Left renal cortex interstitium (tissue), 4 donors: ENCODE data around the gene PSMC1. TPM values are rescaled to one million over a fixed set of nuclear protein-coding genes. Genes with fewer than 3 reads are reported as not detected.

Experiments
- DNase-seq, 4 donors: peaks; one replicate each; pipeline ENCODE4 v3.0.0-alpha.2; 2013; ENCODE audit warnings: low read depth in 4 of 4, low spot score in 2 of 4, missing footprints in 1 of 4
- polyA plus RNA-seq, 4 donors: library from polyadenylated mRNA; unstranded; fragments of 120-200 nt; gene quantifications; one replicate each; pipeline ENCODE4 v1.2.1, GENCODE V29; 2013; ENCODE audit not compliant: insufficient read length in 4 of 4

Gene PSMC1
- polyA plus RNA-seq, 4 donors = 105 to 158 (median 126) TPM

GRCh38 chr14:90275820-90276219, 19.5 kb downstream of the PSMC1 start:
- no peak for DNase-seq

- no peak for DNase-seq
Observed at GRCh38 chr14:90276646-90277367, 20.5 kb downstream of the PSMC1 start.

- no peak for DNase-seq
Observed at GRCh38 chr14:90277581-90278198, 21.3 kb downstream of the PSMC1 start.

GRCh38 chr14:90278199-90279175, 22.1 kb downstream of the PSMC1 start:
- DNase-seq = no peak

- DNase-seq = no peak
Observed at GRCh38 chr14:90280096-90280495, 23.7 kb downstream of the PSMC1 start.

GRCh38 chr14:90281261-90281660, 24.9 kb downstream of the PSMC1 start:
- DNase-seq = no peak

GRCh38 chr14:90281756-90282155, 25.4 kb downstream of the PSMC1 start:
- no peak for DNase-seq

- no peak for DNase-seq
Observed at GRCh38 chr14:90287791-90288190, 31.4 kb downstream of the PSMC1 start.

- no peak for DNase-seq
Observed at GRCh38 chr14:90288651-90289355, 32.5 kb downstream of the PSMC1 start.

- DNase-seq = no peak
Observed at GRCh38 chr14:90290337-90291011, 34.1 kb downstream of the PSMC1 start.

- DNase-seq = no peak
Observed at GRCh38 chr14:90291699-90292098, 35.3 kb downstream of the PSMC1 start.

- no peak for DNase-seq
Observed at GRCh38 chr14:90293766-90294730, 37.7 kb downstream of the PSMC1 start.

GRCh38 chr14:90294872-90295271, 38.5 kb downstream of the PSMC1 start:
- no peak for DNase-seq

GRCh38 chr14:90295870-90296516, 39.6 kb downstream of the PSMC1 start:
- DNase-seq = peak in 3 of 4 donors; percentile 9 to 37 (median 23)

- no peak for DNase-seq
Observed at GRCh38 chr14:90296641-90297040, 40.3 kb downstream of the PSMC1 start.

- DNase-seq = no peak
Observed at GRCh38 chr14:90297876-90298629, 41.7 kb downstream of the PSMC1 start.

GRCh38 chr14:90299408-90299807, 43.1 kb downstream of the PSMC1 start:
- no peak for DNase-seq

- no peak for DNase-seq
Observed at GRCh38 chr14:90300611-90301047, 44.3 kb downstream of the PSMC1 start.
